Neural progenitor cell (in vitro differentiated cells): ENCODE data around the gene CHD1.

Experiments
- EZH2 ChIP-seq: fragments of 200-600 bp; sonication (generic); IDR thresholded peaks from 2 replicates; pipeline ENCODE4 v1.6.1; 2017; ENCODE audit warnings: antibody characterized with exemption, mild to moderate bottlenecking, moderate library complexity
- EZH2phosphoT487 ChIP-seq: fragments of 200-600 bp; sonication (generic); IDR thresholded peaks from 2 replicates; pipeline ENCODE4 v1.6.1; 2017; ENCODE audit warnings: antibody characterized with exemption
- TF ChIP-seq, protein P1 (sequence below): fragments of 200-600 bp; sonication (generic); IDR thresholded peaks from 2 replicates; pipeline ENCODE4 v1.5.1; 2017; ENCODE audit warnings: antibody characterized with exemption, mild to moderate bottlenecking

DNA sequence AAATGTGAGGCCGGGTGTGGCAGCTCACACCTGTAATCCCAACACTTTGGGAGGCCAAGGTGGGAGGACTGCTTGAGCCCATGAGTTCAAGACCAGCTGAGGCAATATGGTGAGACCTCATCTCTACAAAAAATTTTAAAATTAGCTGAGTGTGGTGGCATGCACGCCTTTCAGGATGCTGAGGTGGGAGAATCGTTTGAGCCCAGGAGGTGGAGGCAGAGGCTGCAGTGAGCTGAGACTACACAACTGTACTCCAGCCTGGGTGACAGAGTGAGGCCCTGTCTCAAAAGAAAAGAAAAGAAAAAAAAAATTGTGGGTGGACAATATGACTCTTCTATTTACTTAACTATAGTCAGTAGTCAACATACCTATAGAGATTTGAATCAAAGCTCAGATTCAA, 4.8 kb downstream of the CHD1 start:
- TF ChIP-seq, protein P1, sequence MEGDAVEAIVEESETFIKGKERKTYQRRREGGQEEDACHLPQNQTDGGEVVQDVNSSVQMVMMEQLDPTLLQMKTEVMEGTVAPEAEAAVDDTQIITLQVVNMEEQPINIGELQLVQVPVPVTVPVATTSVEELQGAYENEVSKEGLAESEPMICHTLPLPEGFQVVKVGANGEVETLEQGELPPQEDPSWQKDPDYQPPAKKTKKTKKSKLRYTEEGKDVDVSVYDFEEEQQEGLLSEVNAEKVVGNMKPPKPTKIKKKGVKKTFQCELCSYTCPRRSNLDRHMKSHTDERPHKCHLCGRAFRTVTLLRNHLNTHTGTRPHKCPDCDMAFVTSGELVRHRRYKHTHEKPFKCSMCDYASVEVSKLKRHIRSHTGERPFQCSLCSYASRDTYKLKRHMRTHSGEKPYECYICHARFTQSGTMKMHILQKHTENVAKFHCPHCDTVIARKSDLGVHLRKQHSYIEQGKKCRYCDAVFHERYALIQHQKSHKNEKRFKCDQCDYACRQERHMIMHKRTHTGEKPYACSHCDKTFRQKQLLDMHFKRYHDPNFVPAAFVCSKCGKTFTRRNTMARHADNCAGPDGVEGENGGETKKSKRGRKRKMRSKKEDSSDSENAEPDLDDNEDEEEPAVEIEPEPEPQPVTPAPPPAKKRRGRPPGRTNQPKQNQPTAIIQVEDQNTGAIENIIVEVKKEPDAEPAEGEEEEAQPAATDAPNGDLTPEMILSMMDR: no peak
- TF ChIP-seq EZH2 (no peak), EZH2phosphoT487 (no peak)
